D721Med (cell line): Measurements from ENCODE around the gene MAGEA9.
A peak's percentile ranks its signal among the peaks of the same experiment; 100 is the strongest.

ENCODE experiments used
- DNase-seq: peaks from one replicate; pipeline ENCODE4 v3.0.0; 2011; ENCODE audit warnings: low spot score; ENCODE audit not compliant: insufficient read length
- FAIRE-seq: peaks from 2 replicates; lab custom pipeline; 2011; peaks lifted over from hg19 to GRCh38; lab: Jason Lieb, UNC
- TF ChIP-seq, protein P1 (sequence below): IDR thresholded peaks from 2 replicates; pipeline ENCODE4 v1.5.1; 2012; ENCODE audit warnings: mild to moderate bottlenecking, control low read depth; ENCODE audit not compliant: insufficient read depth; ENCODE audit errors: missing control alignments

The MAGEA9 gene

DNA sequence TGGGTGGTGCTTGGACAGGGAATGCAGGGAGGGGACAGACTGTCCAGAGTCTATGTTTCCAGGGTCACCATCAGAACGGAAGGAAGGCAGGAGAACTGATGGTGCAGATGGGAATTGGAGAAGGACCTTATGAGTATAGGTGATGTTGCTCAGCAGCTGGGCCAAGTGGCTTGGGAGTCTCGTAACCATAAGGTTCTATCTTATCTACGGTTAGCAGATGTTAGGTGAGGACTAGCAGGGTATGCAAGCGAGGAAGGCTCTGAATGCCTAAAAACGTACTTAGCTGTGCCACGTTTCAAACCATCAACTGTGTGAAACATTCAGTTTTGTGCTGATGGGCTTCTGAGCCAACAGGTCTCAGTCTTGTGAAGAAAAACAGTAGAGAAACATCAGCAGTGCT, 22.4 kb downstream of the MAGEA9 start:
- FAIRE-seq (no peak), DNase-seq (no peak)
- TF ChIP-seq, protein P1, sequence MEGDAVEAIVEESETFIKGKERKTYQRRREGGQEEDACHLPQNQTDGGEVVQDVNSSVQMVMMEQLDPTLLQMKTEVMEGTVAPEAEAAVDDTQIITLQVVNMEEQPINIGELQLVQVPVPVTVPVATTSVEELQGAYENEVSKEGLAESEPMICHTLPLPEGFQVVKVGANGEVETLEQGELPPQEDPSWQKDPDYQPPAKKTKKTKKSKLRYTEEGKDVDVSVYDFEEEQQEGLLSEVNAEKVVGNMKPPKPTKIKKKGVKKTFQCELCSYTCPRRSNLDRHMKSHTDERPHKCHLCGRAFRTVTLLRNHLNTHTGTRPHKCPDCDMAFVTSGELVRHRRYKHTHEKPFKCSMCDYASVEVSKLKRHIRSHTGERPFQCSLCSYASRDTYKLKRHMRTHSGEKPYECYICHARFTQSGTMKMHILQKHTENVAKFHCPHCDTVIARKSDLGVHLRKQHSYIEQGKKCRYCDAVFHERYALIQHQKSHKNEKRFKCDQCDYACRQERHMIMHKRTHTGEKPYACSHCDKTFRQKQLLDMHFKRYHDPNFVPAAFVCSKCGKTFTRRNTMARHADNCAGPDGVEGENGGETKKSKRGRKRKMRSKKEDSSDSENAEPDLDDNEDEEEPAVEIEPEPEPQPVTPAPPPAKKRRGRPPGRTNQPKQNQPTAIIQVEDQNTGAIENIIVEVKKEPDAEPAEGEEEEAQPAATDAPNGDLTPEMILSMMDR, result no peak

DNA sequence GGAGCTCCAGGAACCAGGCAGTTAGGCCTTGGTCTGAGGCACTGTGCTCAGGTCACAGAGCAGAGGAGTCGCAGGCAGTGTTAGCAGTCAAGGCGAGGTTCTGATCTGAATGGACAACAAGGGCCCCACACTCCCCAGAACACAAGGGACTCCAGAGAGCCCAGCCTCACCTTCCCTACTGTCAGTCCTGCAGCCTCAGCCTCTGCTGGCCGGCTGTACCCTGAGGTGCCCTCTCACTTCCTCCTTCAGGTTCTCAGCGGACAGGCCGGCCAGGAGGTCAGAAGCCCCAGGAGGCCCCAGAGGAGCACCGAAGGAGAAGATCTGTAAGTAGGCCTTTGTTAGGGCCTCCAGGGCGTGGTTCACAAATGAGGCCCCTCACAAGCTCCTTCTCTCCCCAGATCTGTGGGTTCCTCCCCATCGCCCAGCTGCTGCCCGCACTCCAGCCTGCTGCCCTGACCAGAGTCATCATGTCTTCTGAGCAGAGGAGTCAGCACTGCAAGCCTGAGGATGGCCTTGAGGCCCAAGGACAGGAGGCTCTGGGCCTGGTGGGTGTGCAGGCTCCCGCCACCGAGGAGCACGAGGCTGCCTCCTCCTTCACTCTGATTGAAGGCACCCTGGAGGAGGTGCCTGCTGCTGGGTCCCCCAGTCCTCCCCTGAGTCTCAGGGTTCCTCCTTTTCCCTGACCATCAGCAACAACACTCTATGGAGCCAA, 26.2 kb downstream of the MAGEA9 start:
- TF ChIP-seq, protein P1, result no peak
- DNase-seq (no peak), FAIRE-seq (no peak)

DNA sequence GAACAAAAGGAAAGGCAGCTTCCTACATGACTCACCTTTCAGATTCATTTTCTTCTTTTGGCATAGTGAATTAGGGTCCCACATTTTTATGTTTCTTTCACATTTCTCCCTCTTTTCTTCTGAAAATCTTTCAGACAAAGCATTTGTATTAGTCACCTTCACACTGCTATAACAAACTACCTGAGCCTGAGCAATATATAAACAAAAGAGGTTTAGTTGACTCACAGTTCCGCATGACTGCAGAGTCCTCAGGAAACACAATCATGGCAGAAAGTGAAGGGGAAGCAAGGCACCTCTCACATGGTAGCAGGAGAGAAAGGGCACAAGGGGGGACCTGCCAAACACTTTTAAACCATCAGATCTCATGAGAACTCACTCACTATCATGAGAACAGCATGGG, 36.9 kb downstream of the MAGEA9 start:
- TF ChIP-seq, protein P1, result no peak
- FAIRE-seq, result no peak
- DNase-seq, result no peak

DNA sequence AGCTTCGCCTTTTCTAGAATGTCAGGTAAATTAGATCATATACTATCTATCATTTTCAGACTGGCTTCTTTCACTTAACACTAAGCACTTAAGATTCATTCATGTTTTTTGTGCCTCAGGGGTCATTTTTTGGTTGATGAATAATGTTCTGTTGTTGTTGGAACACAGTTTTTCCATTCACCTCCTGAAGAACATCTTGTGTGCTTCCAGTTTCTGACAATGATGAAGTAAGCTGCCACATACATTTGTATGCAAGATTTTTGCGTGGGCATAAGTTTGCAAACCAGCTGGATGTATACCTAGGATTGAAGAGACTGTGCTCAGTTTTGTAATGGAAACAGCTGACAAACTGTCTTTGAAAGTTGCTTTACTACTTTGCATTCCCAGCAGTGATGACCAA, 37.6 kb downstream of the MAGEA9 start:
- TF ChIP-seq, protein P1, result no peak
- DNase-seq, result no peak
- no peak for FAIRE-seq

DNA sequence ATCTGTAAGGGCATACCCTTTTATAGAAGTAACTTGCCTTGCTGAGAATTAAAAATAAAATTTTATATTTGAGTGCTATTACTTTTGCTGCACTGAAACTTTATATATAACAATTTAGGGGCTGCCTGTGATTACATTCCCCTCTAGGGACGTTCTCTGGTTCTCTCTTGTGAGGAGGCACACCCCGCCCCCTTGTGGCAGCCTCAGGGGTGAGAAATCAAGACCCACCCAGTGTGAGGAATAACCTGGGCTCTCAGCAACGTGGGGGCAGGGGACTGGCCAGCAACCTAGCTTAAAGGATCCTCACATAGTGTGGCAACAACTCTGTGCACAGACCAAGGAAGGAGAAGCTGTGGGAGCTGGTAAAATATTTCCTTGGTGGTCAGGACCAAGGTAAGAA, 43.7 kb downstream of the MAGEA9 start:
- DNase-seq (no peak), FAIRE-seq (no peak)
- TF ChIP-seq, protein P1, result peak; percentile 44

DNA sequence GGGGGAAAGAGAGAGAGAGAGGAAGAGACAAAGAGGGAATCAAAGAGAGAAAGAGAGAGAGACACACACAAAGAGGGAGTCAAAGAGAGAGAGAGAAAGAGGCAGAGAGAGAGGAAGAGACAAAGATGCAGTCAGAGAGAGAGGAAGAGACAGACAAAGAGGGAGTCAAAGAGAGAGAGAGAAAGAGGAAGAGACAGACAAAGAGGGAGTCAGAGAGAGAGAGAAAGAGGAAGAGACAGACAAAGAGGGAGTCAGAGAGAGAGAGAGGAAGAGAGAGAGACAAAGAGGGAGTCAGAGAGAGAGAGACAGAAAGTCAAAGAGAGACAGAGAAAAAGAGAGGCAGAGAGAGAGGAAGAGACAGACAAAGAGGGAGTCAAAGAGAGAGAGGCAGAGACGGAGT, 45.5 kb downstream of the MAGEA9 start:
- TF ChIP-seq, protein P1, result no peak
- DNase-seq, result no peak
- FAIRE-seq, result no peak

DNA sequence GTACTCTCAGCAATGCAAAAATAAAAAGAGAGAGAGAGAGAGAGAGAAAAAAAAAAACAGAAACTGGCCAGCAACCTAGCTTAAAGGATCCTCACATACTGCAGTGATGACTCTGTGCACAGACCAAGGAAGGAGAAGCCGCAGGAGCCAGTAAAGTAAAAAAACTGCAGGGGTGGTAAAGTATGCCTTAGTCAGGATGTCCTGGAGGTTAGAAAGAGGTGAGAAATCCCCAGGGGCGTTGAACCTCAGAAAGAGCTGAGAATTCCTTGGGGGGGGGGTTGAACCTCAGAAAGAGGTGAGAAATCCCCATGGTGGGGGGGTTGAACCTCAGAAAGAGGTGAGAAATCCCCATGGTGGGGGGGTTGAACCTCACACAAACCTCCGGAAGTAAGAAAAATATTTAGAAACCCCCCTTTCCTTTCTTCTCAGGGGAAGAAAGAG, 48.0 kb downstream of the MAGEA9 start:
- TF ChIP-seq, protein P1, result no peak
- DNase-seq (no peak), FAIRE-seq (no peak)
